ENCODE results near the gene GBF1. TPM values are rescaled to one million over a fixed set of nuclear protein-coding genes. Genes with fewer than 3 reads are reported as not detected.
A peak's percentile ranks its signal among the peaks of the same experiment; 100 is the strongest.

The GBF1 gene
- total and polyA plus RNA-seq, 11 donors, result 15.5 to 70.0 (median 48.2) TPM

GRCh38 chr10:102395400-102396316, 150.3 kb downstream of the GBF1 start, which contains the start of gene NFKB2:
Gene NFKB2 (plus strand): TSS chr10:102395705. CDS start chr10:102395960, 255 bp downstream.
- H3K27me3 ChIP-seq, result no peaks in the 10 kb centered on the region
- no peaks in the 10 kb centered on the region for H3K9me3 ChIP-seq
- peaks cover 3 to 53% (median 33%) of the 10 kb centered on the region in 12 donors for H3K4me1 ChIP-seq
- peak within 1 kb of the TSS; percentile 50 to 91 (median 75) for H3K4me3 ChIP-seq
- ATAC-seq (peak; percentile 67 to 82 (median 68)), DNase-seq (peak; percentile 88 to 93 (median 91))
- H3K36me3 ChIP-seq, result peaks cover 0 to 39% (median 5%) of the 10 kb centered on the region in 9 donors
- H3K27ac ChIP-seq, result peak within 1 kb of the TSS; percentile 89 to 99 (median 96)
- WGBS, 4 donors, result 1% methylated on average over 22 to 42 of the region's 42 CpGs
- no peak for TF ChIP-seq CTCF (IDR thresholded peaks at IDR 0.05)
- peak in 1 of 2 donors; percentile 70 for TF ChIP-seq POLR2A (IDR thresholded peaks at IDR 0.05)
- intact Hi-C loops (cut with DNase I), result loop anchor here in 9 of 10 donors (2.0 to 10.0 kb wide), 10 partner anchors 25 to 228 kb away; partner anchors contain the start of genes FBXL15 (in 3 of the 9) and ELOVL3 (in 1 of the 9)

- Histone ChIP-seq H3K4me1 (peaks cover 3 to 53% (median 33%) of the 10 kb centered on the region in 12 donors), H3K4me3 (peak overlapping the region in 11 of 12 donors; percentile 50 to 91 (median 73)), H3K27me3 (no peaks in the 10 kb centered on the region), H3K36me3 (peaks cover 0 to 45% (median 11%) of the 10 kb centered on the region in 9 donors), H3K27ac (peak overlapping the region; percentile 35 to 99 (median 96)), H3K9me3 (no peaks in the 10 kb centered on the region)
- intact Hi-C loops (cut with DNase I), result loop anchor here in 8 of 10 donors (2.0 to 10.0 kb wide), 7 partner anchors 81 to 229 kb away; partner anchors contain the start of gene ELOVL3 (in 1 of the 8)
- no peak for TF ChIP-seq CTCF (IDR thresholded peaks at IDR 0.05)
- no peak for TF ChIP-seq POLR2A (IDR thresholded peaks at IDR 0.05)
- ATAC-seq (no peak), DNase-seq (no peak)
- WGBS, 4 donors, result 55 to 70% (median 62%) methylated on average over 4 of the region's 4 CpGs
These were observed 151.0 kb downstream of the GBF1 start for GRCh38 chr10:102396317-102396650.

GRCh38 chr10:102396730-102397151, 151.4 kb downstream of the GBF1 start:
- peak overlapping the region in 8 of 12 donors; percentile 64 to 91 (median 76) for H3K4me3 ChIP-seq
- no peaks in the 10 kb centered on the region for H3K9me3 ChIP-seq
- intact Hi-C loops (cut with DNase I), result loop anchor here in 8 of 10 donors (2.0 to 10.0 kb wide), 7 partner anchors 81 to 229 kb away; partner anchors contain the start of gene ELOVL3 (in 1 of the 8)
- WGBS, 4 donors, result 86 to 94% (median 91%) methylated on average over 11 to 12 of the region's 12 CpGs
- peak overlapping the region in 6 of 12 donors; percentile 89 to 99 (median 97) for H3K27ac ChIP-seq
- peak in 1 of 5 donors; percentile 18 for DNase-seq
- no peaks in the 10 kb centered on the region for H3K27me3 ChIP-seq
- no peak for ATAC-seq
- TF ChIP-seq POLR2A (IDR thresholded peaks at IDR 0.05) (no peak), CTCF (IDR thresholded peaks at IDR 0.05) (no peak)
- peaks cover 3 to 53% (median 33%) of the 10 kb centered on the region in 12 donors for H3K4me1 ChIP-seq
- H3K36me3 ChIP-seq, result peaks cover 0 to 49% (median 16%) of the 10 kb centered on the region in 9 donors
